Naive thymus-derived CD4-positive, alpha-beta T cell (primary cell): ENCODE measurements around the gene VPS9D1. TPM values are rescaled to one million over a fixed set of nuclear protein-coding genes. Genes with fewer than 3 reads are reported as not detected.
A peak's percentile ranks its signal among the peaks of the same experiment; 100 is the strongest.

Source experiments
- ATAC-seq: fragments of 150-1000 bp; cut with Tn5 transposase; 2 replicates; pipeline ENCODE4 v1.10.0; 2021; ENCODE audit warnings: mild to moderate bottlenecking, moderate library complexity
- CTCF ChIA-PET: fragments of 350-600 bp; sonication (Branson Sonifier 250); formaldehyde crosslinking; loops from one replicate; lab custom pipeline; 2021; ENCODE audit warnings: antibody characterized with exemption; lab: Charles Lee
- POLR2A ChIA-PET: fragments of 350-600 bp; sonication (Branson Sonifier 250); formaldehyde crosslinking; loops from one replicate; lab custom pipeline; 2021; ENCODE audit warnings: antibody characterized with exemption, inconsistent platforms; lab: Charles Lee
- DNase-seq, 9 donors: peaks; one replicate each; pipeline versions ENCODE4 v3.0.0 to v3.0.0-alpha.2; 2020 to 2022; ENCODE audit warnings: mixed read lengths in 1 of 9
- H3K27ac ChIP-seq: one replicate; pipeline ENCODE4 v1.7.0; 2013; ENCODE audit warnings: mild to moderate bottlenecking, low read depth, low read length, moderate library complexity
- H3K27me3 ChIP-seq, 2 donors: one replicate each; pipeline ENCODE4 v1.7.0; 2013; ENCODE audit warnings: low read length in 2 of 2, mild to moderate bottlenecking in 2 of 2, moderate library complexity in 2 of 2; ENCODE audit not compliant: control insufficient read depth in 2 of 2, insufficient read depth in 2 of 2
- H3K36me3 ChIP-seq, 3 experiments: 1 replicate in 2 of 3; 2 replicates in 1 of 3; pipeline ENCODE4 v1.7.0; 2013; ENCODE audit warnings: low read length in 3 of 3, mild to moderate bottlenecking in 3 of 3, moderate library complexity in 1 of 3; ENCODE audit not compliant: insufficient read depth in 3 of 3, control insufficient read depth in 2 of 3
- H3K4me1 ChIP-seq, 2 donors: one replicate each; pipeline ENCODE4 v1.7.0; 2013; ENCODE audit warnings: low read length in 2 of 2, mild to moderate bottlenecking in 2 of 2, moderate library complexity in 1 of 2; ENCODE audit not compliant: control insufficient read depth in 2 of 2, insufficient read depth in 2 of 2
- H3K4me3 ChIP-seq: 2 replicates; pipeline ENCODE4 v1.7.0; 2013; ENCODE audit warnings: mild to moderate bottlenecking, low read length
- H3K9me3 ChIP-seq, 3 experiments: 1 replicate in 2 of 3; 2 replicates in 1 of 3; pipeline ENCODE4 v1.7.0; 2013; ENCODE audit warnings: low read length in 3 of 3; ENCODE audit not compliant: control insufficient read depth in 2 of 3
- H3K27ac Mint-ChIP-seq, 9 donors: one replicate each; pipeline ENCODE4 v1.8.0; 2020 to 2022; ENCODE audit warnings: mixed read lengths in 9 of 9, mild to moderate bottlenecking in 8 of 9, moderate library complexity in 5 of 9, inconsistent platforms in 2 of 9
- H3K27me3 Mint-ChIP-seq, 5 donors: one replicate each; pipeline ENCODE4 v1.8.0; 2021 to 2022; ENCODE audit warnings: mixed read lengths in 5 of 5, mild to moderate bottlenecking in 1 of 5
- H3K36me3 Mint-ChIP-seq, 5 donors: one replicate each; pipeline ENCODE4 v1.8.0; 2020 to 2022; ENCODE audit warnings: mixed read lengths in 5 of 5, mild to moderate bottlenecking in 3 of 5, inconsistent platforms in 1 of 5
- H3K4me1 Mint-ChIP-seq, 7 donors: one replicate each; pipeline ENCODE4 v1.8.0; 2020 to 2022; ENCODE audit warnings: mixed read lengths in 7 of 7, mild to moderate bottlenecking in 3 of 7, inconsistent platforms in 1 of 7
- H3K4me3 Mint-ChIP-seq, 10 donors: one replicate each; pipeline ENCODE4 v1.8.0; 2020 to 2022; ENCODE audit warnings: mild to moderate bottlenecking in 10 of 10, mixed read lengths in 10 of 10, moderate library complexity in 6 of 10, inconsistent platforms in 2 of 10
- H3K9me3 Mint-ChIP-seq, 11 donors: one replicate each; pipeline ENCODE4 v1.8.0; 2020 to 2022; ENCODE audit warnings: mixed read lengths in 11 of 11, mild to moderate bottlenecking in 4 of 11, inconsistent platforms in 1 of 11, moderate library complexity in 1 of 11
- intact Hi-C, 2 donors: fragments of 100-400 bp; cut with micrococcal nuclease; formaldehyde crosslinking; loops; one replicate each; pipeline ENCODE4 v1.15.1; 2023
- polyA plus RNA-seq, 2 donors: library from polyadenylated mRNA; unstranded; fragments of 300-500 nt; fragmentation: Illumina TruSeq; gene quantifications; one replicate each; pipeline ENCODE4 v1.2.3, GENCODE V29; 2021
- total RNA-seq, 6 experiments: library from RNA in 5 of 6; stranded (reverse) in 5 of 6; gene quantifications; 1 replicate in 5 of 6; 2 replicates in 1 of 6; pipeline ENCODE4 v1.2.3 and lab custom pipeline; 2021 to 2026

VPS9D1 gene
- total and polyA plus RNA-seq, 7 experiments from 2014 or later = 0.93 to 28.9 (median 11.9) TPM

DNA sequence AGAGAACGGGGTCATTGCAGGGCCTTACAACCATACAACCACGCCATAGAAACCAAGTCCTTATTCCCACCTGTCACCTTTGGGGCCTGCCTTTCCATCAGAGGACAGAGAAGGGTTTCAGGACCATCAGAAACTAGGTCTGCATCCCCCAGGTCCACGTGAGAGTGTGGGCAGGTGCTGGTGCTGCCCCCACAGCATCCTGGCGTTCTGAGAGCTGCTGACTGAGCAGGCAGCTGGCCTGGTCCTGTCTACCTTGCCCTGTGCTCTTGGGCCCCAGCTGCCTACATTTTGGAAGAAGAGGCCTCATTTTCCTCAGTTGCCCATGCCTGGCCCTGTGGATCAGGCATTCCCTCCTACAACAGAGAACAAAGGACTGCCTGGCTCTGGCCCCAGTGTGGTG lies 22.2 kb upstream of the VPS9D1 start:
- no peak overlapping the region for H3K27ac ChIP-seq
- no peak overlapping the region for H3K4me3 Mint-ChIP-seq
- no peak for DNase-seq
- no peaks in the 10 kb centered on the region for H3K9me3 Mint-ChIP-seq
- H3K27me3 ChIP-seq = no peaks in the 10 kb centered on the region
- CTCF ChIA-PET = interaction anchor here (1.2 kb wide), 1 partner anchor 52 kb away, joined by 3 read pairs; no protein-coding TSS in a partner anchor
- H3K4me1 Mint-ChIP-seq = peaks cover 4 to 55% (median 37%) of the 10 kb centered on the region in 7 donors
- intact Hi-C loops = no loop called here
- peak overlapping the region; percentile 13 to 92 (median 84) for H3K27ac Mint-ChIP-seq
- no peak overlapping the region for H3K4me3 ChIP-seq
- H3K27me3 Mint-ChIP-seq = no peaks in the 10 kb centered on the region
- H3K9me3 ChIP-seq = no peaks in the 10 kb centered on the region
- H3K4me1 ChIP-seq = peaks cover 2 to 19% of the 10 kb centered on the region in 2 donors
- H3K36me3 ChIP-seq = peaks cover 12 to 27% (median 15%) of the 10 kb centered on the region in 3 experiments
- ATAC-seq = no peak
- peaks cover under 1 to 25% (median 8%) of the 10 kb centered on the region in 5 donors for H3K36me3 Mint-ChIP-seq
- POLR2A ChIA-PET = interaction anchor here (0.9 to 11.0 kb wide), 4 partner anchors 13 to 130 kb away, joined by 3 to 156 read pairs (median 6); partner anchors contain the start of gene TCF25

DNA sequence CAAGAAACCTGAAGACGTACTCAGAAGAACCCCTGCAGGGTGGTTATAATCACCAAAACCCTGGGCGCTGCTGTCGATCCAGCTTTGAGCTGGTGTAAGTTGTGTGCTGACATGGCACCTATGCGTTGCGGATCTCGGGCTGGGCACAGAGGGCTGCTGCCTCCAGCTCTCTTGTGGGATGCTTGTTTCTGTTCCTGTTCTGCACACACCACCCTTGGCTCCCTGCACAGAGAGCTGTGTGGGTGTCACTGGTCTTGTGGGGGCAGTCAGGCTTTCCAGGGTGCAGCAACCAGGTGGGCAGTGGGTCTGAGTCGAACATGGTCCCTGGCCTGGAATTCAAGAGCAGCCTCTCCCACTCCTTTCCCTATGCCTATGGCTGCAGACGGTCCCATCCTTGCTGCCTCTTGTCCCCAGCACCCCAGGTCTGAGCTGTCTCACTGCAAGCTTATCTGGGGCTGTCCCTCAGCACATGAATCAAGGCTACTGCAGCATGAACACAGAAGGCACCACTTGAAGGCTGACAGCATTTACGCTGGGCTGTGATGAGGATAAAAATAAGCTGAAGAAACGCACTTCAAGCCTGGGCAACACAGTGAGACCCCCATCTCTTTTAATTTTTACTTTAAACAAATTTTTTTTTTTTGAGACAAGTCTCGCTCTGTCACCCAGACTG lies 20.8 kb upstream of the VPS9D1 start:
- ChIA-PET POLR2A (interaction anchor here (0.8 to 11.0 kb wide), 14 partner anchors 8 to 132 kb away, joined by 3 to 156 read pairs (median 4); partner anchors contain the start of genes TCF25 and VPS9D1), CTCF (no interaction called here)
- Histone ChIP-seq H3K4me1 (peaks cover 17 to 27% of the 10 kb centered on the region in 2 donors), H3K9me3 (no peaks in the 10 kb centered on the region), H3K36me3 (peaks cover 19 to 40% (median 24%) of the 10 kb centered on the region in 3 experiments), H3K27me3 (no peaks in the 10 kb centered on the region), H3K4me3 (no peak overlapping the region), H3K27ac (peak overlapping the region; percentile 18)
- Mint-ChIP-seq H3K27me3 (no peaks in the 10 kb centered on the region), H3K4me1 (peaks cover 4 to 60% (median 47%) of the 10 kb centered on the region in 7 donors), H3K36me3 (peaks cover 8 to 32% (median 15%) of the 10 kb centered on the region in 5 donors), H3K4me3 (no peak overlapping the region), H3K27ac (peak overlapping the region in 7 of 9 donors; percentile 28 to 67 (median 54)), H3K9me3 (no peaks in the 10 kb centered on the region)
- DNase-seq (no peak), ATAC-seq (no peak)
- intact Hi-C loops = loop anchor here in 1 of 2 donors (2.0 kb wide), 1 partner anchor 19 kb away; no protein-coding TSS in a partner anchor

DNA sequence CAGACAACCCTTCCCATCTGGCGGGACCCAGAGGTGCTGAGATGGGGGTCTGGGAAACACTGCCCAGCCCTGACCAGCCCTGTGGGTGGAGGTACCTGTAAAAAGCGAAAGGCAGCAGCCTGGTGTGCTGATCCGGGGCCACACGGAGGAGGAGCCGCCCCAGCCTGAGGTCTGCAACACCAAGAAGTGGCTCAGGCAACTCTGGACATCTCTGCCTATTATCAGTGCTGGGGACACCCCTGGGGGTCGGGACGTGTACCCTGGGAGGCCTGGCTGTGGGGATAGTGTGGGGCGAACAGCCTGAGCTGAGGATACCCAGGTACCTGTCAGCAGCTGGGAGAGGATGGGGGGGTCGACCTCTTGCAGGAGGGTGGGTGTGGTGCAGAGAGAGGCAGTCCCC lies 18.7 kb upstream of the VPS9D1 start:
- Histone ChIP-seq H3K36me3 (peaks cover 19 to 61% (median 36%) of the 10 kb centered on the region in 3 experiments), H3K9me3 (no peaks in the 10 kb centered on the region), H3K4me1 (peaks cover 18 to 28% of the 10 kb centered on the region in 2 donors), H3K27me3 (no peaks in the 10 kb centered on the region), H3K27ac (no peak overlapping the region), H3K4me3 (no peak overlapping the region)
- ATAC-seq (no peak), DNase-seq (no peak)
- POLR2A ChIA-PET = interaction anchor here (0.9 to 11.0 kb wide), 7 partner anchors 8 to 46 kb away, joined by 3 to 156 read pairs (median 5); partner anchors contain the start of gene VPS9D1
- Mint-ChIP-seq H3K27me3 (no peaks in the 10 kb centered on the region), H3K36me3 (peaks cover 11 to 41% (median 22%) of the 10 kb centered on the region in 5 donors), H3K4me3 (peak overlapping the region in 2 of 10 donors; percentile 4 to 23), H3K4me1 (peaks cover 4 to 68% (median 50%) of the 10 kb centered on the region in 7 donors), H3K27ac (peak overlapping the region in 6 of 9 donors; percentile 12 to 69 (median 35)), H3K9me3 (no peaks in the 10 kb centered on the region)
- intact Hi-C loops = loop anchor here in 1 of 2 donors (5.0 kb wide), 1 partner anchor 48 kb away; no protein-coding TSS in a partner anchor
- CTCF ChIA-PET = interaction anchor here (0.7 to 2.0 kb wide), 5 partner anchors 34 to 125 kb away, joined by 3 to 7 read pairs (median 4); no protein-coding TSS in a partner anchor

DNA sequence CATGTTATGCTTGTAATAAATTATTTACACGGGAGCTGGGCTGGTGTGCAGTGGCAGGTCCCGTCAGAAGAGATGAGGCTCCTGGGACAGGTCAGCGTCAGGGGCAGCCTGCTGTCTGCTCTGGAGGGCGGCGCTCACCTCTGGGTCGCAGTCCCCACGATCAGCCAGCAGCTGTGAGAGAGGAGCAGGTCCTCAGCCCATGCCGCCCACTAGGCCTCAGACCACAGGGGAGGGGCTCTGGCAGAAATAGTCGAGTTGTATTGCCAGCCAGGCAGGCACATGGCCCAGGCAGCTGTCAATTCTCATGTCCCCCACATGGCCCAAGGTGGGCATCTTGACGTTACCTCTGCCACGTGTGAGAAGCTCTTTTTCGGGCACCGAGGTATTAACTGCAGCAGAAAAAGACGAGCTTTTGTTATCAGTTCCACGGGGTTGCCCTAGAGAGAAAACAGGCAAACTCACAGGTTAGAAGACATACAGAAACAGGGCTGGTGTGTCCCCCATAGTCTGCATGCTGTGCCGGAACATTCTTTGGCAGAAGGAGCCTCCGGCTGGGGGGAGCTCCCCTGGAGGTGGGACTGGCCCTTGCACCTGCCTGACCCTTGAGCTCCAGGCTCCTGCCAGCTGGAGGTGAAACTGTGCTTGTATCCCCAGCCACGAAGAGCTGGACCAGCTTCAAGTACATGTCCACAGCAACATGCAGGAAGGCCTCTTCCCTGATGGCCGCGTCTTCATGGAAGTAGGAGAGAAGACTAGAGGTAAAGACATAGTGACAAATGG lies 18.0 kb upstream of the VPS9D1 start:
- peaks cover 4 to 69% (median 46%) of the 10 kb centered on the region in 7 donors for H3K4me1 Mint-ChIP-seq
- no peaks in the 10 kb centered on the region for H3K9me3 Mint-ChIP-seq
- ATAC-seq (no peak), DNase-seq (no peak)
- H3K27ac Mint-ChIP-seq = peak overlapping the region in 6 of 9 donors; percentile 12 to 69 (median 40)
- H3K4me1 ChIP-seq = peaks cover 24 to 31% of the 10 kb centered on the region in 2 donors
- H3K27me3 Mint-ChIP-seq = no peaks in the 10 kb centered on the region
- H3K27ac ChIP-seq = no peak overlapping the region
- H3K36me3 ChIP-seq = peaks cover 23 to 67% (median 42%) of the 10 kb centered on the region in 3 experiments
- no peak overlapping the region for H3K4me3 ChIP-seq
- peaks cover 11 to 42% (median 24%) of the 10 kb centered on the region in 5 donors for H3K36me3 Mint-ChIP-seq
- no peaks in the 10 kb centered on the region for H3K27me3 ChIP-seq
- ChIA-PET CTCF (interaction anchor here (0.7 to 2.0 kb wide), 4 partner anchors 33 to 126 kb away, joined by 3 to 7 read pairs (median 4); no protein-coding TSS in a partner anchor), POLR2A (interaction anchor here (0.8 to 11.0 kb wide), 9 partner anchors 9 to 47 kb away, joined by 3 to 156 read pairs (median 4); partner anchors contain the start of gene VPS9D1)
- H3K4me3 Mint-ChIP-seq = peak overlapping the region in 3 of 10 donors; percentile 4 to 23 (median 20)
- H3K9me3 ChIP-seq = no peaks in the 10 kb centered on the region
- intact Hi-C loops = loop anchor here in 1 of 2 donors (5.0 kb wide), 1 partner anchor 49 kb away; no protein-coding TSS in a partner anchor

DNA sequence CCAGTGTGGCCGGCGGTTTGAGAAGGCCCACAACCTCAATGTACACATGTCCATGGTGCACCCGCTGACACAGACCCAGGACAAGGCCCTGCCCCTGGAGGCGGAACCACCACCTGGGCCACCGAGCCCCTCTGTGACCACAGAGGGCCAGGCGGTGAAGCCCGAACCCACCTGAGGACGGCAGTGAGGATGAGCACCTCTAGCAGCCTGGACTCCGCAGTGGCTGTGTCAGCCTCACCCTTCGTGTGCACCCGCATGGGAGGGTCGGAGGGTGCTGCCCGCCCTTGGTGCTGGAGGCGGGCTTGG lies 17.3 kb upstream of the VPS9D1 start:
- H3K36me3 Mint-ChIP-seq = peaks cover 11 to 42% (median 27%) of the 10 kb centered on the region in 5 donors
- H3K36me3 ChIP-seq = peaks cover 30 to 74% (median 49%) of the 10 kb centered on the region in 3 experiments
- POLR2A ChIA-PET = interaction anchor here (1.1 to 11.0 kb wide), 7 partner anchors 9 to 47 kb away, joined by 3 to 156 read pairs (median 5); partner anchors contain the start of gene VPS9D1
- peak overlapping the region in 5 of 9 donors; percentile 84 to 94 (median 89) for H3K27ac Mint-ChIP-seq
- no peaks in the 10 kb centered on the region for H3K9me3 Mint-ChIP-seq
- no peaks in the 10 kb centered on the region for H3K27me3 Mint-ChIP-seq
- DNase-seq (no peak), ATAC-seq (peak; percentile 2)
- H3K4me1 Mint-ChIP-seq = peaks cover 4 to 70% (median 40%) of the 10 kb centered on the region in 7 donors
- H3K27ac ChIP-seq = no peak overlapping the region
- intact Hi-C loops = loop anchor here in 1 of 2 donors (5.0 kb wide), 1 partner anchor 49 kb away; no protein-coding TSS in a partner anchor
- H3K4me3 Mint-ChIP-seq = peak overlapping the region in 6 of 10 donors; percentile 50 to 80 (median 70)
- peaks cover 28 to 37% of the 10 kb centered on the region in 2 donors for H3K4me1 ChIP-seq
- H3K9me3 ChIP-seq = no peaks in the 10 kb centered on the region
- CTCF ChIA-PET = interaction anchor here (1.2 kb wide), 1 partner anchor 14 kb away, joined by 6 read pairs; no protein-coding TSS in a partner anchor
- no peak overlapping the region for H3K4me3 ChIP-seq
- no peaks in the 10 kb centered on the region for H3K27me3 ChIP-seq
